Stimulated activated CD8-positive, alpha-beta memory T cell treated with anti-CD3 and anti-CD28 coated beads, Interleukin-2, amount 100 ng/mL, for 1 hour (primary cell): ENCODE results near the gene COX7A2L.
"Not testable (repeated sequence)": the region's sequence is repeated elsewhere in the genome, so short reads cannot be mapped to it uniquely, and the experiment has no call there.

ENCODE experiments used
- DNase-seq, 2 donors: peaks; one replicate each; pipeline ENCODE4 v3.0.0-alpha.2; 2020; ENCODE audit warnings: low read depth in 2 of 2

COX7A2L gene

DNA sequence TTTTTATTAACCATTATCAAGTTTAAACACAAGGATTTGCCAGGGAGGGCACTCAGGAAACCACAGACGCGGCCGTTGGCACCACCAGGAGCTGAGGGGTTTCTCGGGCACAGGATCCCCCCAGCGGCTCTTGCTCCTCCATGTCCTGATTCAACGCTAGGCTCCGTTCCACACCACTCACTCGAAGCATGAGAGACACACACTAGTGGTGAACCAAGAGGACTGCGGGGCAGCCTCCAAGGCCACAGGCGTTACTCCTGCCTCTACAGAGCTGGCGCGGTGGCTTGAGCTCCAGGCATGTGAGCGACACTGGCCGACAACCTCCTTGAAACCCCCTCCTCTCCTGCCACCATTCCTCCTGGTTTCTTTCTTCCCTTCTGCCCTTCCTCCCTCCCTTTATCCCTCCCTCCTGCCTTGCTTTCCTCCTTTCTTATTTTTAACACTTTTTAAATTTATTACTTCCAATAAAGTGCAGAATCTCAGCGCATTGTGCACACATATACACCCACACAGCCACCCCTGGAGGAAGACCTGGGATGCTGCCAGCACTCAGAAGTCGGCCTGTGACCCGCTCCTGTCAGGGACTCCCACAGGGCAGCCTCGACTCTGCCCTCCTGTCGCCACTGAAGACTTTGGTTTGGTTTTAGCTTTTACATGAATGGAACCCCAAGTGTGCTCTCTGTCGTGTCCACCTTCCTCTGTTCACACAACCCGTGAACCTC lies 21.7 kb downstream of the COX7A2L start:
- no peak for DNase-seq

DNA sequence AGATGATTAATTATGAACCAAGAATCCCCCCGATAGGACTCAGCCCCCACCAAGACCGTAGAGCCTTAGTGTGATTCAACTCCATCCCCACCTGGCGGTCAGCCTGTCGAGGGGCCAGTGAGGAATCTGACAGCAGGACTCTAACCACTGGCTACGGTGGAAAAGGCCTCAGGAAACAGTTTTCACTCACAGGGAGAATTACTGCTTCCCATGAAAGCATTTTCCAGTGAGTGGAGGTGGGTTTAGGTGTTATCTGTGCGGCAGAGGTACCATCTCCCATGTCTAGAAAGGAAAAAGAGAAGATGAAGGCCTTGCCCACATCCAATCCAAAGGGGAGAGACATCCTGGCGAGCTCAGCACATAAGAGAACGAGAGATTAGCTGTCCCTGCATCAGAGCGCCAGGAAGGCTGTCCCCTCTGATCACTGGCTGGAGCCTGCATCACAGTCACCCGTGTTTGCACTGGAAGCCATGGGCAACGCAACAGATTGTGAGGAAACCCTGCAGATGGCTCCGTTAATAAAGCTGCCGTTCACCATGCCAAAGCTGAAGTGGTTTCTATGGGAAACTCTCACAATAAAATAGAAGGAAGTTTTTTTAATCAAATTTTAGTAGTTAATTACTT lies 22.3 kb downstream of the COX7A2L start:
- no peak for DNase-seq

- DNase-seq, result no peak
Measured at GRCh38 chr2:42337846-42338566, 23.0 kb downstream of the COX7A2L start.

GRCh38 chr2:42337356-42337820 lies 23.6 kb downstream of the COX7A2L start:
- DNase-seq, result no peak

DNA sequence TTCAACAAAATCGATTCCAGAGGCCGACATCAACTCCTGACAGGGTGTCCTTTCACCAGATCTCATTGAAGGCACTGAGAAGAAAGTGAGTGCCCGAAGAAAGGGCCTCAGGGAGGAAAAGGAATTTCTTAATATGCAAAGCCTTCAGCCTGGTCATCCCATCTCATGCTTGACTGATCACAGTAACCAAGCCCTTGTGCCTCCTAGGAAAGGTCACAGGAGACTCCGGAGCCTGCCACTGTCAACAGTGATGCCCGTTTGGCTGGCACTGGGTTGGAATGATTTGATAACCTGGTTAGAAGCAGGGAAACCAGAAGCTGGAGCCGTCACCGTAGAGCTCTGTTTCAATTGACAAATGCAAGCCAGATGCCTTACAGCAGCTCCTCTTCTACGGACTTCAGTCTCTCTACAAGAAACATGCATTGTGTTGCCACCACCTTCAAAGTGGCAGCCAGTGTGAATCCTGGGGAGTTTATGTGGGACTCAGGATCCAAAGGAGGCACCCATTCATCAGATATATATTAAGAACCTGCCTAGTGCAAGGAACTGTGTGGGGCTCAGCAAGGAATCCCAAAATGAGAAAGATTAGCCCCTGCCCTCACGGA lies 24.6 kb downstream of the COX7A2L start:
- DNase-seq, result no peak

- no peak for DNase-seq
Measured at GRCh38 chr2:42335514-42336104, 25.4 kb downstream of the COX7A2L start.

GRCh38 chr2:42334865-42335264 lies 26.2 kb downstream of the COX7A2L start:
- DNase-seq, result not testable (repeated sequence)

DNA sequence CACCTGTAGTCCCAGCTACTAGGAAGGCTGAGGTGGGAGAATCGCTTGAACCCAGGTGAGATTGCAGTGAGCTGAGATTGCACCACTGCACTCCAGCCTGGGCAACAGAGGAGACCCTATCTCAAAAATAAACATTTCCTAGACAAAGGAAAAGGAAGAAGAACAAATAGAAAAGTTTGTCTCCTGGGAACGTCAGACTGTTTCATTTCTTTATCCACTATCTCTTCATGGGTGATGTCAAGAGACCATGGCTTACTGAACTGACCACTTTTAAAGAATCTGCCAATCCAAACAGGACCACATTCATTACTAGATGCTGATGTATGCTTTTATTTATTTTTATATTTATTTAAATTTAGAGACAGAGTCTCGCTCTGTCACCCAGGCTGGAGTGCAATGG lies 26.8 kb downstream of the COX7A2L start:
- no peak for DNase-seq

- no peak for DNase-seq
Measured at GRCh38 chr2:42333579-42333978, 27.4 kb downstream of the COX7A2L start.

DNA sequence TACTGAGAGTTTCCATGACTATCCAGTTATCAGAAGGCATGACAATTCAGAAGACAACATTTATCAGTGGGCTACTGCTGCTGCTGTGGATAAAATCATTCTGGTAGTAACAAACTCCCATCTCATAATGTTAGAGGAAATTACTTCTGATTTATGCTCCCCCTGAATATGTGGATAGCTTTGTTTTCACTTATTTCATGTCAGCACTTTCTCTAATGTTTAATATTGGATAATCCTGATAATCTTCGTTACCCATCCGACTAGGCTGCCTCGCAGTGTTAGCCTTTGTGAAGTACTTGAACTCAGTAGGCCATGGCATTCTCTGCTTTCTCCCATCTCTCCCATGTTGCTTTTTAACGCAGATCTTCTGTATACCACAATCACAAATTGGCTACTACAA lies 28.4 kb downstream of the COX7A2L start:
- DNase-seq, result no peak

- no peak for DNase-seq
Measured at GRCh38 chr2:42331569-42332284, 29.3 kb downstream of the COX7A2L start.

- no peak for DNase-seq
Measured at GRCh38 chr2:42329736-42330135, 31.3 kb downstream of the COX7A2L start.

GRCh38 chr2:42328923-42329322 lies 32.1 kb downstream of the COX7A2L start:
- no peak for DNase-seq

- no peak for DNase-seq
Measured at GRCh38 chr2:42328148-42328833, 32.7 kb downstream of the COX7A2L start.

DNA sequence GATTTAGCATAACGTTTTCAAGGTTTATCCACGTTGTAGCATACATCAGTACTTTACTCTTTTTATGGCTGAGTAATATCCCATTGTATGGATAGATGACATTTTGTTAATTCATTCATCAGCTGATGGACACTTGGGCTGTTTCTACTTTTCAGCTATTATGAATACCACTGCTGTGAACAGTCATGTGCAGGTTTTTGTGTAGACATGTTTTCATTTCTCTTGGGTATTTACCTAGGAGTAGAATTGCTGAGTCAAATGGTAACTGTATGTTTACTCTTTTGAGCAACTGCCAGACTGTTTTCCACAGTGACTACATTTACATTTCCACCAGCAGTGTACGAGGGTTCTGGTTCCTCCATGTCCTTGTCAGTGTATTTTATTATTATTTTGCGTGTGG lies 33.9 kb downstream of the COX7A2L start:
- no peak for DNase-seq

GRCh38 chr2:42325609-42326008 lies 35.4 kb downstream of the COX7A2L start:
- no peak for DNase-seq

DNA sequence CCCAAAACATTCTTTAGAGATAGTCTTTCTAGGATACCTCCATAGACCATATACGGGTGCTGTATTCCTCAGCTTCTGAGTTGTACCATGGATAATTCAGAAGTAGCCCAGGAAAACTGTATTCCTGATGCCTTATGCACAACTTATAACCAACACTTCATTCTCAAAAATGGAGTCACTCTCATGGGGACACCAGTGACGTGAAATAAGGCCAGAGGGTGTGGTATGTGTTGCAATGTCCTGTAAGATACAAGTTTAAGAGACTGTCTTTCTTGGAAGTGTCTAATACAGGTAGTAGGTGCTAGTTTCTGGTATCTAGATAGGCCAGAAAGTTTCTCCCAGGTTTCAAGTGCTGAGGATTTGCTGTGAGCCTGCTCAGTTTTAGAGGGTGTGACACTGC lies 36.1 kb downstream of the COX7A2L start:
- DNase-seq, result no peak

GRCh38 chr2:42324244-42324643 lies 36.8 kb downstream of the COX7A2L start:
- no peak for DNase-seq

GRCh38 chr2:42321452-42322064 lies 39.5 kb downstream of the COX7A2L start:
- DNase-seq, result no peak

GRCh38 chr2:42319265-42319664 lies 41.8 kb downstream of the COX7A2L start:
- no peak for DNase-seq
